ENCODE results near the gene DEPDC4.

The DEPDC4 gene

GRCh38 chr12:100214518-100214917 lies 52.4 kb downstream of the DEPDC4 start:
- no peaks in the 10 kb centered on the region for H3K27me3 ChIP-seq
- H3K4me1 ChIP-seq: no peaks in the 10 kb centered on the region
- H3K9me3 ChIP-seq: no peaks in the 10 kb centered on the region
- peaks cover 29% of the 10 kb centered on the region for H3K36me3 ChIP-seq
- no peak for DNase-seq
- TF ChIP-seq, protein P1, sequence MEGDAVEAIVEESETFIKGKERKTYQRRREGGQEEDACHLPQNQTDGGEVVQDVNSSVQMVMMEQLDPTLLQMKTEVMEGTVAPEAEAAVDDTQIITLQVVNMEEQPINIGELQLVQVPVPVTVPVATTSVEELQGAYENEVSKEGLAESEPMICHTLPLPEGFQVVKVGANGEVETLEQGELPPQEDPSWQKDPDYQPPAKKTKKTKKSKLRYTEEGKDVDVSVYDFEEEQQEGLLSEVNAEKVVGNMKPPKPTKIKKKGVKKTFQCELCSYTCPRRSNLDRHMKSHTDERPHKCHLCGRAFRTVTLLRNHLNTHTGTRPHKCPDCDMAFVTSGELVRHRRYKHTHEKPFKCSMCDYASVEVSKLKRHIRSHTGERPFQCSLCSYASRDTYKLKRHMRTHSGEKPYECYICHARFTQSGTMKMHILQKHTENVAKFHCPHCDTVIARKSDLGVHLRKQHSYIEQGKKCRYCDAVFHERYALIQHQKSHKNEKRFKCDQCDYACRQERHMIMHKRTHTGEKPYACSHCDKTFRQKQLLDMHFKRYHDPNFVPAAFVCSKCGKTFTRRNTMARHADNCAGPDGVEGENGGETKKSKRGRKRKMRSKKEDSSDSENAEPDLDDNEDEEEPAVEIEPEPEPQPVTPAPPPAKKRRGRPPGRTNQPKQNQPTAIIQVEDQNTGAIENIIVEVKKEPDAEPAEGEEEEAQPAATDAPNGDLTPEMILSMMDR (IDR thresholded peaks at IDR 0.05; ENCODE audit: low read depth, low read length): no peak
- no peak overlapping the region for H3K4me3 ChIP-seq (ENCODE audit: low read depth, low read length)

GRCh38 chr12:100213016-100213891 lies 53.6 kb downstream of the DEPDC4 start:
- Histone ChIP-seq H3K4me1 (no peaks in the 10 kb centered on the region), H3K4me3 (ENCODE audit: low read depth, low read length) (no peak overlapping the region), H3K36me3 (peaks cover 28% of the 10 kb centered on the region), H3K9me3 (no peaks in the 10 kb centered on the region), H3K27me3 (no peaks in the 10 kb centered on the region)
- TF ChIP-seq, protein P1 (IDR thresholded peaks at IDR 0.05; ENCODE audit: low read depth, low read length): no peak
- no peak for DNase-seq

- peaks cover 37% of the 10 kb centered on the region for H3K36me3 ChIP-seq
- H3K4me1 ChIP-seq: no peaks in the 10 kb centered on the region
- TF ChIP-seq, protein P1 (IDR thresholded peaks at IDR 0.05; ENCODE audit: low read depth, low read length): no peak
Measured at GRCh38 chr12:100211698-100212097, 55.2 kb downstream of the DEPDC4 start.

GRCh38 chr12:100208834-100209233 lies 58.0 kb downstream of the DEPDC4 start:
- Histone ChIP-seq H3K9me3 (no peaks in the 10 kb centered on the region), H3K4me1 (no peaks in the 10 kb centered on the region), H3K27me3 (no peaks in the 10 kb centered on the region), H3K4me3 (ENCODE audit: low read depth, low read length) (no peak overlapping the region), H3K36me3 (peaks cover 30% of the 10 kb centered on the region)
- no peak for DNase-seq
- TF ChIP-seq, protein P1 (IDR thresholded peaks at IDR 0.05; ENCODE audit: low read depth, low read length): no peak

More at GRCh38 chr12:100211698-100212097, 55.2 kb downstream of the DEPDC4 start:
- DNase-seq: no peak
- Histone ChIP-seq H3K9me3 (no peaks in the 10 kb centered on the region), H3K27me3 (no peaks in the 10 kb centered on the region), H3K4me3 (ENCODE audit: low read depth, low read length) (no peak overlapping the region)

DNA sequence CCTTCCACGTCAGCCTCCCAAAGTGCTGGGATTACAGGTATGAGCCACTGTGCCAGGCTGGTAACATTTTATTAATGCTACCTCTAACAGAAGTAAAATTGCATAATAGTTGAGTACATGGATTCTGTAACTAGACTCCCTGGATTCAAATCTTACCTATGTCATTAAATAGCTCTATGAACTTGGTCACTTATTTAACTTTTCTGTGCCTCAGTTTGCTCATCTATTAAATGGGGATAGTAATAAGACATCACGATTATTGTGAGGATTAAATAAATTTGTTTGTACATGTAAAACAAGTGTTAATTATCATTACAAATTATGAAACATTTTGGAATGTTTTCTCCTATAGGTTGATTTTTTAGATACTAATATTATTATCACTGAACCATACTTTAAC lies 59.6 kb downstream of the DEPDC4 start:
- TF ChIP-seq, protein P1 (IDR thresholded peaks at IDR 0.05; ENCODE audit: low read depth, low read length): no peak
- Histone ChIP-seq H3K4me3 (ENCODE audit: low read depth, low read length) (no peak overlapping the region), H3K9me3 (no peaks in the 10 kb centered on the region), H3K4me1 (no peaks in the 10 kb centered on the region), H3K27me3 (no peaks in the 10 kb centered on the region), H3K36me3 (peaks cover 27% of the 10 kb centered on the region)
- no peak for DNase-seq
